Measurements from ENCODE around the gene MOB3A. TPM values are rescaled to one million over a fixed set of nuclear protein-coding genes. Genes with fewer than 3 reads are reported as not detected.

MOB3A gene
- total and polyA plus RNA-seq, 2 of the 13 experiments (the other 11 are each of a cell fraction or from before 2014, with no cell fraction given), result 3.5 to 17.8 TPM

DNA sequence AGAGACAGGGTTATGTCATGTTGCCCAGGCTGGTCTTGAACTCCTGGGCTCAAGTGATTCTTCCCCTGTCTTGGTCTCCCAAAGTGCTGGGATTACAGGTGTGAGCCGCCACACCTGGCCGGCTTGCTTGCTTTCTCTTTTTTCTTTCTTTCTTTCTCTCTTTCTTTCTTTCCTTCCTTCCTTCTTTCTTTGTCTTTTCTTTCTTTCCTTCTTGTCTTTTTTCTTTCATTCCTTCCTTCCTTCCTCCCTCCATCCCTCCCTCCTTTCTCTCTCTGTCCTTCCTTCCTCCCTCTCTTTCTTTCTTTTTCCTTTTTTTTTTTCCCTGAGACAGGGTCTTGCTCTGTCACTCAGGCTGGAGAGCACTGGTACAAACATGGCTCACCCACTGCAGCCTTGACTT, 73.8 kb downstream of the MOB3A start:
- ATAC-seq (no peak), DNase-seq (ENCODE audit: low spot score) (no peak), FAIRE-seq (no peak)
- Histone ChIP-seq H3K27ac (ENCODE audit: extremely low read length, insufficient read depth, low read length) (no peak overlapping the region), H3K36me3 (replicated peaks in 1 of 2; ENCODE audit: control insufficient read depth in 1 of 2, insufficient read depth in 2 of 2, low read length in 2 of 2) (no peaks in the 10 kb centered on the region), H3K4me3 (replicated peaks in 1 of 3; ENCODE audit: insufficient read depth in 1 of 3, low read depth in 2 of 3, low read length in 3 of 3) (no peak overlapping the region), H3K4me2 (ENCODE audit: low read depth, low read length) (no peak overlapping the region), H3K9ac (ENCODE audit: insufficient read depth, low read depth, low read length) (no peak overlapping the region), H2AFZ (ENCODE audit: low read length) (no peak overlapping the region), H3K79me2 (ENCODE audit: insufficient read depth, low read length) (no peaks in the 10 kb centered on the region), H3K27me3 (ENCODE audit: control insufficient read depth in 1 of 2, insufficient read depth in 2 of 2, low read length in 2 of 2) (no peaks in the 10 kb centered on the region), H3K9me3 (ENCODE audit: low read length) (peaks cover 4% of the 10 kb centered on the region), H3K4me1 (ENCODE audit: insufficient read depth, low read length) (peaks cover 14% of the 10 kb centered on the region), H4K20me1 (ENCODE audit: insufficient read depth, low read length) (no peaks in the 10 kb centered on the region)
- no TSS peak for BruUV-seq (replicated peaks)
- 82% methylated on average over 2 of the region's 2 CpGs for WGBS (ENCODE audit: low lambda C conversion rate)
- CTCF ChIA-PET (ENCODE audit: low intra/inter-chr PET ratio, low total read pairs), result no interaction called here
- POLR2A ChIA-PET, result no interaction called here
- in situ Hi-C loops (cut with HindIII; ENCODE audit: extremely low pct_ligation_motif_present, low pct_unique_long_range_greater_than_20kb) (loop anchor here (5.0 kb wide), 1 partner anchor 40 kb away; no protein-coding TSS in a partner anchor), intact Hi-C loops (cut with micrococcal nuclease; ENCODE audit: unreplicated experiment) (no loop called here)
- TF ChIP-seq HDAC1 (CRISPR knock-in tag; IDR thresholded peaks at IDR 0.05), result no peak

DNA sequence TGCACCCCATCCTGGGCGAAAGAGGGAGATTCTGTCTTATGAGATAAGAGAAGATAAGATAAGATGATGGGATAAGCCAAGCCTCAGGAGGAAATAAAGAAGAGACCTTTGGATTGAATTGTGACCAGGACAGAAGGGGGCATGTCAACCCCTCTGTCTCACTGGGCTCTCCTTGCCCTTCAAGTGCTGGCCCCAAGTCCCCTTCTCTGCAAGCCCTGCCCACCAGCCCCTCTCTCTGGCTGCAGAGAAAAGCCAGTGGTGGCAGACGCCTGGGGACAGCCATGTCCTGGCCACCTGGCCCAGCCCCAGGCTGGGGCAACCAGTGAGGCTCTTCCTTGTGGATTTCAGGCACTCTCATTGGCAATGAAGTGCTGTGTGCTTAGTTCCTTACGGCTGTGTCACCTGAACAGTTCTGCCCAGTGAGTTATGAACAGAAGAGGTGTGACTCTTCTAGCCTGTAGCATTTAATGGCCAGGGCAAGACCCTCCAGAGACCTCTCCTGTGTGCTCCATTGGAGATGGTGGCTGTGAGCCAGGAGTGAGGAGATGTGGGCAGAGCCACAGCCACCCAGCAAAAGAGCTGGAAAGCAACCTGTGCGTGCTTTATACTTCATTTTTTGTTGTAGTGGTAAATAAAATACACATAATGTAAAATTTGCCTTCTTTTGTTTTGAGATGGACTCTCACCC, 74.5 kb downstream of the MOB3A start:
- H3K9me3 ChIP-seq (ENCODE audit: low read length), result peaks cover 4% of the 10 kb centered on the region
- H3K27ac ChIP-seq (ENCODE audit: extremely low read length, insufficient read depth, low read length), result no peak overlapping the region
- H2AFZ ChIP-seq (ENCODE audit: low read length), result no peak overlapping the region
- H3K4me3 ChIP-seq (replicated peaks in 1 of 3; ENCODE audit: insufficient read depth in 1 of 3, low read depth in 2 of 3, low read length in 3 of 3), result no peak overlapping the region
- H3K9ac ChIP-seq (ENCODE audit: insufficient read depth, low read depth, low read length), result no peak overlapping the region
- WGBS (ENCODE audit: low lambda C conversion rate), result 62% methylated on average over 2 of the region's 4 CpGs
- H3K4me1 ChIP-seq (ENCODE audit: insufficient read depth, low read length), result peaks cover 7% of the 10 kb centered on the region
- H3K27me3 ChIP-seq (ENCODE audit: control insufficient read depth in 1 of 2, insufficient read depth in 2 of 2, low read length in 2 of 2), result no peaks in the 10 kb centered on the region
- no TSS peak for BruUV-seq (replicated peaks)
- in situ Hi-C loops (cut with HindIII; ENCODE audit: extremely low pct_ligation_motif_present, low pct_unique_long_range_greater_than_20kb), result loop anchor here (5.0 kb wide), 1 partner anchor 41 kb away; no protein-coding TSS in a partner anchor
- intact Hi-C loops (cut with micrococcal nuclease; ENCODE audit: unreplicated experiment), result no loop called here
- CTCF ChIA-PET (ENCODE audit: low intra/inter-chr PET ratio, low total read pairs), result no interaction called here
- no peaks in the 10 kb centered on the region for H3K79me2 ChIP-seq (ENCODE audit: insufficient read depth, low read length)
- FAIRE-seq (no peak), DNase-seq (ENCODE audit: low spot score) (no peak), ATAC-seq (no peak)
- no peaks in the 10 kb centered on the region for H3K36me3 ChIP-seq (replicated peaks in 1 of 2; ENCODE audit: control insufficient read depth in 1 of 2, insufficient read depth in 2 of 2, low read length in 2 of 2)
- H4K20me1 ChIP-seq (ENCODE audit: insufficient read depth, low read length), result no peaks in the 10 kb centered on the region
- H3K4me2 ChIP-seq (ENCODE audit: low read depth, low read length), result no peak overlapping the region
- POLR2A ChIA-PET, result interaction anchor here (0.6 kb wide), 1 partner anchor 31 kb away, joined by 3 read pairs; no protein-coding TSS in a partner anchor
- TF ChIP-seq ZBTB38 (CRISPR knock-in tag; IDR thresholded peaks at IDR 0.05) (no peak), ZNF510 (CRISPR knock-in tag; IDR thresholded peaks at IDR 0.05; ENCODE audit: low read depth) (no peak), BRCA1 (CRISPR knock-in tag; IDR thresholded peaks at IDR 0.05) (no peak), FOXO1 (CRISPR knock-in tag; IDR thresholded peaks at IDR 0.05) (no peak), JARID2 (CRISPR knock-in tag; IDR thresholded peaks at IDR 0.05; ENCODE audit: insufficient replicate concordance) (no peak), HNF4G (IDR thresholded peaks at IDR 0.05; ENCODE audit: borderline replicate concordance, low read depth, low read length) (no peak), HNF4G (CRISPR knock-in tag; IDR thresholded peaks at IDR 0.05; ENCODE audit: borderline replicate concordance, low read depth) (no peak), MXD4 (CRISPR knock-in tag; IDR thresholded peaks at IDR 0.05) (no peak), PHF21A (CRISPR knock-in tag; IDR thresholded peaks at IDR 0.05) (no peak), SP1 (IDR thresholded peaks at IDR 0.05) (no peak), SP1 (CRISPR knock-in tag; IDR thresholded peaks at IDR 0.05) (no peak)

Measured in HepG2 (cell line).